ENCODE data around the gene AFF3.

DNA sequence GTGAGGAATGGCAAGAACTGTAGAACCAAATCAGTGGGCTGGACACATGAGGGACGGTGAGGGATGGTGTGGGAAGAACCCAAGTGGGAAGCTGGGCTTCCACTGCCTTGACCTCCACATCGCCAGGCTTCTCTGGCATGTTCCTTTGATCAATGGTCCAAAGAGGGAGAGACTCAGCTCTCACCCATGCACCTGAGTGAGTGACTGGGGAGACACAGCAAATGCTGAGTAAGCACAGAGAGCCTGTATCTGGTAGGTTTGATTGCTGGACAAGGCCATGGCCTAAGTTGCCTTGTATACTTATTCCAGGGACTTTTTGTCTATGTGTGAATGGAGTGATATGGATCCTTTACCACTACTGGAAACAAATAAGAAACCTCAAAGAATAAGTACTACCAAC lies 188.6 kb downstream of the AFF3 start:
- TF ChIP-seq, protein P1, sequence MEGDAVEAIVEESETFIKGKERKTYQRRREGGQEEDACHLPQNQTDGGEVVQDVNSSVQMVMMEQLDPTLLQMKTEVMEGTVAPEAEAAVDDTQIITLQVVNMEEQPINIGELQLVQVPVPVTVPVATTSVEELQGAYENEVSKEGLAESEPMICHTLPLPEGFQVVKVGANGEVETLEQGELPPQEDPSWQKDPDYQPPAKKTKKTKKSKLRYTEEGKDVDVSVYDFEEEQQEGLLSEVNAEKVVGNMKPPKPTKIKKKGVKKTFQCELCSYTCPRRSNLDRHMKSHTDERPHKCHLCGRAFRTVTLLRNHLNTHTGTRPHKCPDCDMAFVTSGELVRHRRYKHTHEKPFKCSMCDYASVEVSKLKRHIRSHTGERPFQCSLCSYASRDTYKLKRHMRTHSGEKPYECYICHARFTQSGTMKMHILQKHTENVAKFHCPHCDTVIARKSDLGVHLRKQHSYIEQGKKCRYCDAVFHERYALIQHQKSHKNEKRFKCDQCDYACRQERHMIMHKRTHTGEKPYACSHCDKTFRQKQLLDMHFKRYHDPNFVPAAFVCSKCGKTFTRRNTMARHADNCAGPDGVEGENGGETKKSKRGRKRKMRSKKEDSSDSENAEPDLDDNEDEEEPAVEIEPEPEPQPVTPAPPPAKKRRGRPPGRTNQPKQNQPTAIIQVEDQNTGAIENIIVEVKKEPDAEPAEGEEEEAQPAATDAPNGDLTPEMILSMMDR (IDR thresholded peaks at IDR 0.05): no peak
- TF ChIP-seq POLR2A (IDR thresholded peaks at IDR 0.05): no peak
